ENCODE measurements around the gene CBARP.
"Not testable (repeated sequence)": the region's sequence is repeated elsewhere in the genome, so short reads cannot be mapped to it uniquely, and the experiment has no call there.

Gene CBARP

DNA sequence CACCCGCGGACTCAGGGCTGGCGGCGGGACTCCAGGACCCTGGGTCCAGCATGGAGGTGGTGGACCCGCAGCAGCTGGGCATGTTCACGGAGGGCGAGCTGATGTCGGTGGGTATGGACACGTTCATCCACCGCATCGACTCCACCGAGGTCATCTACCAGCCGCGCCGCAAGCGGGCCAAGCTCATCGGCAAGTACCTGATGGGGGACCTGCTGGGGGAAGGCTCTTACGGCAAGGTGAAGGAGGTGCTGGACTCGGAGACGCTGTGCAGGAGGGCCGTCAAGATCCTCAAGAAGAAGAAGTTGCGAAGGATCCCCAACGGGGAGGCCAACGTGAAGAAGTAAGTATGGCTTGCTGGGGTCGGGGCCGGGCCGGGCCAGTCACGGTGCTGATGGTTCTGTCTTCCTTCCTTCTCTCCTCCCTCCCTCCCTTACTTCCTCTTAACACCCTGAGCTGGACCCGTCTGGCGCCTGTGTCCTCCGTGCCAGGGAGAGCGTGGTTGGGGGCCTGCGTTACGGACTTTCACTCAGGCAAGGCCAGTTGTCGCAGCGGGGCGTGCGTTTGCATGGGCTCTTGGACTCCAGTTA is 30.8 kb downstream of the CBARP start:
- DNase-seq: no peak

DNA sequence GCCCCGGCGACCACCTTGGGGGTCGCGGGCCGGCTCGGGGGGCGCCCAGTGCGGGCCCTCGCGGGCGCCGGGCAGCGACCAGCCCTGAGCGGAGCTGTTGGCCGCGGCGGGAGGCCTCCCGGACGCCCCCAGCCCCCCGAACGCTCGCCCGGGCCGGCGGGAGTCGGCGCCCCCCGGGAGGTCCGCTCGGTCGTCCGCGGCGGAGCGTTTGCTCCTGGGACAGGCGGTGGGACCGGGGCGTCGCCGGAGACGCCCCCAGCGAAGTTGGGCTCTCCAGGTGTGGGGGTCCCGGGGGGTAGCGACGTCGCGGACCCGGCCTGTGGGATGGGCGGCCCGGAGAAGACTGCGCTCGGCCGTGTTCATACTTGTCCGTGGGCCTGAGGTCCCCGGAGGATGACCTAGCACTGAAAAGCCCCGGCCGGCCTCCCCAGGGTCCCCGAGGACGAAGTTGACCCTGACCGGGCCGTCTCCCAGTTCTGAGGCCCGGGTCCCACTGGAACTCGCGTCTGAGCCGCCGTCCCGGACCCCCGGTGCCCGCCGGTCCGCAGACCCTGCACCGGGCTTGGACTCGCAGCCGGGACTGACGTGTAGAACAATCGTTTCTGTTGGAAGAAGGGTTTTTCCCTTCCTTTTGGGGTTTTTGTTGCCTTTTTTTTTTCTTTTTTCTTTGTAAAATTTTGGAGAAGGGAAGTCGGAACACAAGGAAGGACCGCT is 31.5 kb downstream of the CBARP start:
- no peak for DNase-seq

DNA sequence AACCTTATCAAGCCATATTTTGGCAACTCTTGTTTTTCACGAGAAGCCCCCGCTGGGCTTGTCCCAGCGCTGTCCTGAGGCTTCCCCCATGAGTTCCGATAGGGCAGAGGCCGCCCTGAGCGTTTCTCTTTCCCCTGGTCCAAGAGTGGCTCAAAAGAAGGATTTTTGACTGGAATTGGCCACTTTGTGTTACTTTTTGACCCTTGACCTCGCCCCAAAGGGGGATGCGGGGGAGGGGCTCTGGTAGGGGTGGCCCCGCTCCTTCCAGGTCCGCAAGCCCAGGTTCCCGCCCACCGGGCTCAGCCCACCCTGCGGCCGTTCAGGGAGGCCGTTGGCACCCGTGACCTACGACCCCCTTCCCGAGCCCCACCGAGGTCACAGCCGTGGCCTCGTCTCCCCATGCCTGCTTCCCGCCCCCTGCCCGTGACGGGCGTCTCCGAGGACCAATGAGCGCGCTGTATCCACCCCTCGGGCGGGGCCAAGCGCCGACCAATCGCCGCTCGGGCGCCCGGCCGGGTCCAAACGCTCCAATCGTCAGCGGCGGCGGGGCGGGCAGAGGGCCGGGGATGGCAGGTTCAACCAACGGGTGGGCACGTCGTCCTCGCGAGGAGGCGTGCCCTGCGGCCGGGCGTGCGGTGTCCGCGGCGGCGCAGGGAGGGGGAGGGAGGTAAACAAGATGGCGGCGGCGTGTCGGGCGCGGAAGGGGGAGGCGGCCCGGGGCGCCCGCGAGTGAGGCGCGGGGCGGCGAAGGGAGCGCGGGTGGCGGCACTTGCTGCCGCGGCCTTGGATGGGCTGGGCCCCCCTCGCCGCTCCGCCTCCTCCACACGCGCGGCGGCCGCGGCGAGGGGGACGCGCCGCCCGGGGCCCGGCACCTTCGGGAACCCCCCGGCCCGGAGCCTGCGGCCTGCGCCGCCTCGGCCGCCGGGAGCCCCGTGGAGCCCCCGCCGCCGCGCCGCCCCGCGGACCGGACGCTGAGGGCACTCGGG is 32.4 kb downstream of the CBARP start, which contains the start of gene STK11:
Gene STK11 (plus strand): TSS at position 665 of the 986 bp plus-strand sequence. CDS start 1,136 bp downstream, outside the sequence.
- peak; percentile 98 for DNase-seq

DNA sequence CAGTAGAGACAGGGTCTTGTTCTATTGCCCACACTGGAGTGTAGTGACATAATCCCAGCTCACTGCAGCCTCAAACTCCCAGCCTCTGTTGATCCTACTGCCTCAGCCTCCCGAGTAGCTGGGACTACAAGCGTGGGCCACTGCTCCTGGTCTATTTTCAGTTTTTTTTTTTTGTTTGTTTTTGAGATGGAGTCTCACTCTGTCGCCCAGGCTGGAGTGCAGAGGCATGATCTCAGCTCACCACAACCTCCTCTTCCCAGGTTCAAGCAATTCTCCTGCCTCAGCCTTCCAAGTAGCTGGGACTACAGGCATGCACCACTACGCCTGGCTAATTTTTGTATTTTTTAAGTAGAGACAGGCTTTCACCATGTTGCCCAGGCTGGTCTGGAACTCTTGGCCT is 37.2 kb downstream of the CBARP start:
- DNase-seq: not testable (repeated sequence)

DNA sequence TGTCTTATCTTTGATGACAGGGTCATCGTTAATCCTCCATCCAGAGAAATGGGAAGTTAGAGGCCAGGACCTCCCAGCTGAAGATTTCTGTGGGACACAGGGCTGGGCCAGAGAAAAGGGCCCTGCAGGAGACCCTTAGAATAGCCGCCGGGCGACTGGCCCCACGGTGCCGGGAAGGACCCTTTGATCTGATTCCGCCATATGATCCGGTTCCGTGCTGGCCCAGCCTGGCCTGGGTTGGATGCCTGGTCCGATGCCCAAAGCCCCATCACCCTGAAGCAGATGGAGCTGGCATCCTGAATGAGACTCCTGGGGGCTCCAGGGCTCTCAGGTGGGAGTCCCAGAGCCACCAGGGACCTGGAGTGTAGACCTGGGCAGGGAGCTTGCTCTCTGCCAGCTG is 38.3 kb downstream of the CBARP start:
- no peak for DNase-seq

DNA sequence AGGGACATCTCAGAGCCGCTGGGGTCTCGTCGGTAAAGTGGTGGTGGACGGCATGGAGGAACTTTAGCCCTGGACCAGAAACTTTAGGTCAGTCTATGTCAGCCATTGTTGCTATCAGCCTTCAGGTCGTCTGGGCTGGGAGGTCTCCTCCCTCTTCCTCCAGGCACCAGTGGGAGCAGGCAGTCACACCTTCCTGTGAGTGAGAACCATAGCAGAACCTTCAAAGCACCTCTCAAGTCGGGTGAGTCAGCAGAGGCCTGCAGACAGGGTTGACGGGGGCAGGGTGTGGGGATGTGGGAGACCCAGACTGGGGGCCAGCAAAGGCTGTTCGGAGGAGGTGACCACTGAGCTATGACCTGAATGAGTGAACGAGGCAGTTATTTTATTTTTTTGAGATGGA is 48.4 kb downstream of the CBARP start:
- no peak for DNase-seq

DNA sequence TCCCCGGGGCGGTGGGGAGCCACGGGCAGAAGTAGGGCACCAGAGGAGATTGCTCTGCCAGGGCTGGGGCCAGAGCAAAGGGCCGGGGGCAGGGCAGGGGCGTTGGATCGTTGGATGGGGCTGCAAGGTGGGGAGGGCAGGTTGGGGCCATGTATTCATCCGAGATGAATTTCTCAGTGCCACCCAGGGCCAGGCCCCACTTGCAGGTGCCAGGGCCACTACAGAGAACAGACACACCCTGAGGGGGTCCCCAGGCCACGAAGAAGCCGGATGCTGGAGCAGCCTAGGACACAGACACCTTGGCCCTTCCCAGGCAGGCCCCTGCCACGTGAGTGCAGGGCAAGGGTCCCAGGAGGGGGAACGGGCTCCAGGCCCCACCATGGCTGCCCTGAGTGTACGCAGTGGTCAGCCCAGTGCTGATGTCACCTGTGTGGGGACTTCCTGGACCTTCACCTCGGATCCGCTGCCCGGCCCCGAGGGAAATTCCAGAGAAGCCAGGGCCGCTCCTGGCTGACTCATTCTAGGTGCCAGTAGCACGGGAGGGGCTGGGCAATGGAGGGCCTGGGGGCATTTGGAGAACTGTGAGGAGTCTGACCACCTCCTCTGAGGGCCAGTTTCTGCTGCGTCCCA is 54.1 kb downstream of the CBARP start:
- DNase-seq: no peak

DNA sequence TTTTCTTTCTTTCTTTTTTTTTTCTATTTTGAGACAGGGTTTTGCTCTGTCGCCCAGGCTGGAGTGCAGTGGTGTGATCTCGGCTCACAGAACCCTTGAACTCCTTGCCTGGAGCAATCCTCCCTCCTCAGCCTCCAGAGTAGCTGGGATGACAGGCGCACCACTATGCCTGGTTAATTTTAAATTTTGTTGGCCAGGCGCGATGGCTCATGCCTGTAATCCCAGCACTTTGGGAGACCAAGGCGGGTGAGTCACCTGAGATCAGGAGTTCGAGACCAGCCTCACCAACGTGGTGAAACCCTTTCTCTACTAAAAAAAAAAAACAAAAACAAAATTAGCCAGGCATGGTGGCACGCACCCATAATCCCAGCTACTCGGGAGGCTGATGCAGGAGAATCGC is 55.1 kb downstream of the CBARP start:
- DNase-seq: no peak

DNA sequence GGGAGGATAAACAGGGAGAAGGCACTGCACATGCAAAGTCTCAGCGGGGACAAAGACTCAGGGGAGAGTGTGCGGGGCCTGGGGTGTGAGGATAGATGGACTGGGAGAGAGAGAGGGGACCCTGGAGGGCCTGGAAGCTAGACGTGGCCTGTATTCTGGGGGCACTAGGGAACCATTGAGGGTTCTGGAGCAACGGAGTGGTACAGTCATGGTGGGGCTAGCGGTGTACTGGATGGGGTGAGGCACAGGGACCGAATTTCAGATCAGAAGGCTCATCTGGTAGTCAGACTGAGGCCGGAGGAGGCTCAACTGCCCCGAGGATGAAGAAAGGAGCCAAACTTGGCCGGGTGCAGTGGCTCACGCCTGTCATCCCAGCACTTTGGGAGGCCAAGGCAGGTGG is 55.7 kb downstream of the CBARP start:
- DNase-seq: no peak

DNA sequence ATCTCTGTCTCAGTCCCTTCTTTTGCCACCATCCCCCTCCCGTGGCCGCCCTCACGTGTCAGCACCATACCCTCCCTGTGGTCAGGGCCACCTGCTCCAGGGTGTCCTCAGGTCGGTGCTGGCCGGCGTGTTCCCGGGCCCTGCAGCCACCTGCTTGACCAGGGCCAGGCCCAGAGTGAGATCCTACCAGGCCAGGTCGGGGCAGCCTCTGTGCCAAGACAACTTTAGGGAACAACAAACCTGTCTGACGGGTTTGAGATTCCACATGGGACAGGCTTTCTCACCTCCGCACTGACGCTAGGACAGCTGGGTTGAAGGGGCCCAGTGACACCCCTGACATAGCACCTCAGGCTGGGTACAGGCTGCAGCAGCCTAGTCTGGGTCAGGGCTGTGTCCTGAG is 56.2 kb downstream of the CBARP start:
- DNase-seq: no peak
